Endothelial cell of umbilical vein (primary cell): Measurements from ENCODE around the gene CAMKK2. TPM values are rescaled to one million over a fixed set of nuclear protein-coding genes. Genes with fewer than 3 reads are reported as not detected.

Experiments
- BruUV-seq: library from RNA; stranded (reverse); fragments of 400-500 nt; replicated peaks from 2 replicates; lab custom pipeline; 2021; lab: Mats Ljungman, UMichigan
- CTCF ChIA-PET: fragments of 300-600, 350-600 bp; sonication (Branson Sonifier 250); formaldehyde crosslinking; loops from one replicate; lab custom pipeline; 2021; ENCODE audit warnings: antibody characterized with exemption, inconsistent platforms; lab: Charles Lee
- POLR2A ChIA-PET: fragments of 300-600, 350-600 bp; sonication (Branson Sonifier 250); formaldehyde crosslinking; loops from one replicate; lab custom pipeline; 2021; ENCODE audit warnings: antibody characterized with exemption, inconsistent platforms; lab: Charles Lee
- DNase-seq: peaks from one replicate; pipeline ENCODE4 v3.0.0-alpha.2; 2011; ENCODE audit warnings: low read depth, low spot score
- FAIRE-seq: peaks from 2 replicates; lab custom pipeline; 2011; peaks lifted over from hg19 to GRCh38; lab: Jason Lieb, UNC
- H2AFZ ChIP-seq: 2 replicates; pipeline ENCODE4 v1.6.0; 2012; ENCODE audit warnings: low read depth, low read length, control low read depth, inconsistent platforms
- H3K27ac ChIP-seq: 2 replicates; pipeline ENCODE4 v1.5.1; 2011; ENCODE audit warnings: low read depth, mild to moderate bottlenecking, control low read depth, low read length, moderate library complexity; ENCODE audit not compliant: insufficient read depth
- H3K27me3 ChIP-seq, 2 experiments: 2 replicates each; pipeline versions ENCODE4 v1.6.0 to v1.6.1; 2011; ENCODE audit warnings: low read length in 2 of 2, mixed read lengths in 1 of 2; ENCODE audit not compliant: control insufficient read depth in 2 of 2, insufficient read depth in 2 of 2
- H3K36me3 ChIP-seq, 2 experiments: 2 replicates in 1 of 2; 3 replicates in 1 of 2; pipeline ENCODE4 v1.5.1; 2011; ENCODE audit warnings: low read length in 2 of 2, mild to moderate bottlenecking in 1 of 2, moderate library complexity in 1 of 2; ENCODE audit not compliant: control insufficient read depth in 2 of 2, insufficient read depth in 2 of 2; ENCODE audit errors: extremely low read depth in 1 of 2
- H3K4me1 ChIP-seq: 3 replicates; pipeline ENCODE4 v1.5.1; 2011; ENCODE audit warnings: mild to moderate bottlenecking, low read length; ENCODE audit not compliant: control insufficient read depth, insufficient read depth; ENCODE audit errors: extremely low read depth
- H3K4me2 ChIP-seq: 2 replicates; pipeline ENCODE4 v1.6.1; 2011; ENCODE audit warnings: low read length, control low read depth, mixed read lengths; ENCODE audit not compliant: insufficient read depth
- H3K4me3 ChIP-seq, 3 experiments: fragments of 200-600 bp in 1 of 3; sonication (generic), shearing (Covaris generic) in 1 of 3; replicated peaks in 1 of 3; 2 replicates each; pipeline ENCODE4 v1.5.1; 2011 to 2016; ENCODE audit warnings: control low read depth in 3 of 3, low read length in 3 of 3, mild to moderate bottlenecking in 2 of 3, inconsistent platforms in 1 of 3, low read depth in 1 of 3, moderate library complexity in 1 of 3; ENCODE audit not compliant: insufficient read depth in 1 of 3
- H3K79me2 ChIP-seq: 2 replicates; pipeline ENCODE4 v1.6.0; 2012; ENCODE audit warnings: low read length, inconsistent platforms; ENCODE audit not compliant: control insufficient read depth, insufficient read depth
- H3K9ac ChIP-seq: replicated peaks from 2 replicates; pipeline ENCODE3; 2011; ENCODE audit warnings: low read length, control low read depth; ENCODE audit not compliant: insufficient read depth; ENCODE audit errors: extremely low read depth
- H3K9me1 ChIP-seq: replicated peaks from 3 replicates; pipeline ENCODE4 v1.6.0; 2011; ENCODE audit warnings: mild to moderate bottlenecking, low read length; ENCODE audit not compliant: control insufficient read depth, insufficient read depth; ENCODE audit errors: extremely low read depth
- H3K9me3 ChIP-seq: replicated peaks from 2 replicates; pipeline ENCODE4 v1.5.1; 2012; ENCODE audit warnings: low read length, inconsistent platforms; ENCODE audit not compliant: control insufficient read depth, insufficient read depth
- H4K20me1 ChIP-seq: replicated peaks from 2 replicates; pipeline ENCODE3; 2011; ENCODE audit warnings: mild to moderate bottlenecking, low read length; ENCODE audit not compliant: control insufficient read depth, insufficient read depth; ENCODE audit errors: extremely low read depth
- CTCF ChIP-seq, 2 donors: IDR thresholded peaks; 1 replicate in 1 of 2; 2 replicates in 1 of 2; pipeline ENCODE4 v1.5.1; 2011; ENCODE audit warnings: low read length in 2 of 2, mild to moderate bottlenecking in 2 of 2, moderate library complexity in 2 of 2, control low read depth in 1 of 2, inconsistent platforms in 1 of 2, low read depth in 1 of 2; ENCODE audit not compliant: insufficient read depth in 1 of 2; ENCODE audit errors: extremely low read depth in 1 of 2
- EZH2 ChIP-seq: IDR thresholded peaks from 2 replicates; pipeline ENCODE4 v1.6.1; 2012; ENCODE audit warnings: borderline replicate concordance, low read depth, mild to moderate bottlenecking, moderate library complexity, low read length, inconsistent platforms; ENCODE audit not compliant: severe bottlenecking
- FOS ChIP-seq: IDR thresholded peaks from 2 replicates; pipeline ENCODE4 v1.6.1; 2011; ENCODE audit warnings: mild to moderate bottlenecking, low read length, moderate library complexity, borderline replicate concordance; ENCODE audit not compliant: insufficient read depth
- GATA2 ChIP-seq: IDR thresholded peaks from 2 replicates; pipeline ENCODE4 v1.7.0; 2011; ENCODE audit warnings: low read depth, mild to moderate bottlenecking, moderate library complexity, mixed read lengths, low read length; ENCODE audit not compliant: insufficient read length, insufficient read depth
- JUN ChIP-seq: IDR thresholded peaks from 2 replicates; pipeline ENCODE4 v1.6.1; 2011; ENCODE audit warnings: borderline replicate concordance, low read depth; ENCODE audit not compliant: insufficient read length, insufficient read depth
- MYC ChIP-seq: IDR thresholded peaks from one replicate; pipeline ENCODE4 v1.6.1; 2011; ENCODE audit warnings: mild to moderate bottlenecking, low read depth, low read length
- POLR2A ChIP-seq: IDR thresholded peaks from 2 replicates; pipeline ENCODE4 v1.6.1; 2012; ENCODE audit warnings: low read depth, mild to moderate bottlenecking, control low read depth, low read length
- POLR2AphosphoS5 ChIP-seq: IDR thresholded peaks from 2 replicates; pipeline ENCODE4 v1.6.1; 2012; ENCODE audit warnings: low read depth, mild to moderate bottlenecking, control low read depth, low read length, moderate library complexity; ENCODE audit not compliant: insufficient read depth
- dilution Hi-C: fragments of 300-500 bp; cut with MboI; formaldehyde crosslinking; loops from one replicate; pipeline ENCODE4 v1.15.0; 2019; ENCODE audit warnings: low sequenced_read_pairs; ENCODE audit not compliant: extremely low pct_ligation_motif_present
- intact Hi-C: fragments of 100-400 bp; cut with micrococcal nuclease; formaldehyde crosslinking; loops from one replicate; pipeline ENCODE4 v1.10.0; 2022
- polyA plus RNA-seq, 4 experiments: library from polyadenylated mRNA; depleted of rRNA in 3 of 4; stranded (reverse) in 3 of 4; unstranded in 1 of 4; fragments of >200 nt; gene quantifications; 2 replicates each; pipeline versions ENCODE4 v1.2.1 to v1.2.3, GENCODE V29; 2011 to 2012; ENCODE audit warnings: missing spikeins in 1 of 4
- total RNA-seq: library from RNA; stranded (reverse); gene quantifications from 2 replicates; pipeline ENCODE4 v1.2.3, GENCODE V29; 2021
- TF ChIP-seq, protein P1 (sequence below): IDR thresholded peaks from 2 replicates; pipeline ENCODE4 v1.6.1; 2011; ENCODE audit not compliant: insufficient read depth, insufficient read length

The CAMKK2 gene
- total and polyA plus RNA-seq, 2 donors (not counting 3 experiments of a cell fraction or from before 2014, with no cell fraction given): 32.5 to 45.0 TPM

DNA sequence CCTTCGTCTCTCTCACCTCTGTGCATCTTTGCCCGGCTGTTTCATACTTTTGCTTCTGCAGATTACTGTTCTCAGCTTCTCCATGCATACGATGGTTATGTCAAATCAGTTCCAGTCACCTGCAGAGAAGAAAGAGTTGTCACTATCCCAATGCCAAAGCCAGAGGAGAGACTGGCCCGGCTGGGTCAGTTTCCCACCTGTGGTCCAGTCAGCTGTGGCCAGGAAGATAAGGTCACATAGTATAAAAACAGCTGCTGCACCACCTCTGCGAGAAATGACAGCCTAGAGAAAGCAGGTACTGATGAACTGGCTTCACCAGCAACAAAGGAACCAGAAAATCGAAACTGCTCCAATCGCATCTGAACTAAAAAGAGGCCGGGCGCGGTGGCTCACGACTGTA, 93.0 kb downstream of the CAMKK2 start:
- no peak for FAIRE-seq
- TF ChIP-seq JUN: no peak
- TF ChIP-seq CTCF (IDR thresholded peaks at IDR 0.05; ENCODE audit: extremely low read depth in 1 of 2, insufficient read depth in 1 of 2, low read depth in 1 of 2, low read length in 2 of 2): no peak
- TF ChIP-seq POLR2AphosphoS5: no peak
- no peak for TF ChIP-seq POLR2A
- TF ChIP-seq GATA2: no peak
- TF ChIP-seq EZH2: no peak
- no peak for TF ChIP-seq FOS
- TF ChIP-seq MYC: no peak
- TF ChIP-seq, protein P1, sequence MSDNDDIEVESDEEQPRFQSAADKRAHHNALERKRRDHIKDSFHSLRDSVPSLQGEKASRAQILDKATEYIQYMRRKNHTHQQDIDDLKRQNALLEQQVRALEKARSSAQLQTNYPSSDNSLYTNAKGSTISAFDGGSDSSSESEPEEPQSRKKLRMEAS: no peak
- H3K9me3 ChIP-seq: no peaks in the 10 kb centered on the region
- H3K79me2 ChIP-seq: no peaks in the 10 kb centered on the region
- no peak overlapping the region for H2AFZ ChIP-seq
- no peaks in the 10 kb centered on the region for H4K20me1 ChIP-seq
- H3K4me1 ChIP-seq: peaks cover 13% of the 10 kb centered on the region
- H3K9me1 ChIP-seq: no peaks in the 10 kb centered on the region
- dilution Hi-C loops: no loop called here
- BruUV-seq: no TSS peak
- H3K9ac ChIP-seq: no peak overlapping the region
- no peak overlapping the region for H3K27ac ChIP-seq
- no peaks in the 10 kb centered on the region for H3K36me3 ChIP-seq
- POLR2A ChIA-PET: interaction anchor here (1.2 kb wide), 1 partner anchor 15 kb away, joined by 3 read pairs; no protein-coding TSS in a partner anchor
- CTCF ChIA-PET: no interaction called here
- intact Hi-C loops: no loop called here
- no peak for DNase-seq
- H3K4me3 ChIP-seq: no peak overlapping the region
- no peak overlapping the region for H3K4me2 ChIP-seq
- no peaks in the 10 kb centered on the region for H3K27me3 ChIP-seq
